GM19099 (cell line): Measurements from ENCODE around the gene ARHGAP6.

Experiments
- POLR2A ChIP-seq: IDR thresholded peaks from 3 replicates; pipeline ENCODE4 v1.6.1; 2011; ENCODE audit warnings: low read depth; ENCODE audit not compliant: insufficient read length; ENCODE audit errors: extremely low read depth

ARHGAP6 gene

DNA sequence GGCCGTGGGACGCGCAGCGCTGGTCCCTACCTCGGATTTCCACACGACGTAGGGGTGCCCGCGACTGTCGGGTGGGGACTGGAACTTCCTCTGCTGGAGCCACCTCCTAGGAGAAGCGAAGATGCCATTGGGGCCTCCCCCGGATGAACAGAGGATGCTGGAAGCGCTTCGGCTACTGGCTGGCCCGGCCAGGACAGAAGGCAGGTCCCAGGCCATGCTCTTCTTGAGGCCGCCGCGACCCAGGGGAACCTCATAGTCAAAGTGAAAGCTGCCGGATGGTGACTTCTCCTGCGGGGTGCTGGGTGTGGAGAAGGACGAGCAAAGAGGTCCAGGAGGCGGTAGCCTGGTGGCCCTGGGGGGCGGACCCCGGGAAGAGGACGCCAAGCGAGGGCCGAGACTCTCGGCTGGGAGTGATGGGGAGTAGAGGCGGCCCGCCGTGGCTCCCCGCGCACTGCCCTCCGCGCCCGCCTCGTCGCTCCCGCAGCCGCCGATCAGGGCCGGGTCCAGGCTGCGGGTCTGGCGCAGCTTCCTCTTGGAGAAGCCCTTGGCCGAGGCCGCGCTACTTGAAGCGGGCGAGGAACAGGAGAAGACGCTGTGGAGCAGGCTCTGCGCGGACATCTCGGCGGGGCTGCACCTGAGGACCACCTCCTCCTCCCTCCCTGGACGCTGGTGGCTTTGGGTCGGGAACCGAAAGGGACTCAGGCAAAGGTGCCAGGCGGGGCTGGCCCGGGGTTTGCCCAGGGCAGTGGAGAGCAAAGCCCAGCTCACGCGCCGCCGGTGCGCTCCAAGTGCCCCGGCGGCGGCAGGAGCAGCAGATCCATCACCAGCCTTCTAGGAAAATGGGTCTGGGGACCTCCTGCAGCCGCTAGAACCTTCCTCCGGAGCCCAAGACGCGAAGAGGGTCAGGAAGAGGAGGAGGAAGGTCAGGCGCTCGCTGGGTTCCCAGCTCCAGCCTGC, 1.2 kb downstream of the ARHGAP6 start:
- TF ChIP-seq POLR2A, result no peak

DNA sequence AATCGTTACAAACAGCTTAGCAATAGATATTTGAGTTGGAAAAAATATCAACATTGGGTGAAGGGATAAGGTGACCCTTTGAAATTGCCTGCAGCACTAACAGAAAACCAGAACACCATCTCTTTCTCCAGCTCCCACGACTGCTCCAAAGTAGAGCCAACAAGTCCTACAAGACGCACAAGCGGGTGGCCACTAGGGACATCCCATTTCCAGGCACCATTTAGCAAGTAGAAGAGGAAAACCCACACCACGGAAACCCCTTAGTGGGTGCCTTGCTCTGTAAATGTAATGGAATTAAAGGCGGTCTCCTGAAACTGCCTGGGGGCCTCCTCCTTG, 1.9 kb downstream of the ARHGAP6 start:
- no peak for TF ChIP-seq POLR2A

DNA sequence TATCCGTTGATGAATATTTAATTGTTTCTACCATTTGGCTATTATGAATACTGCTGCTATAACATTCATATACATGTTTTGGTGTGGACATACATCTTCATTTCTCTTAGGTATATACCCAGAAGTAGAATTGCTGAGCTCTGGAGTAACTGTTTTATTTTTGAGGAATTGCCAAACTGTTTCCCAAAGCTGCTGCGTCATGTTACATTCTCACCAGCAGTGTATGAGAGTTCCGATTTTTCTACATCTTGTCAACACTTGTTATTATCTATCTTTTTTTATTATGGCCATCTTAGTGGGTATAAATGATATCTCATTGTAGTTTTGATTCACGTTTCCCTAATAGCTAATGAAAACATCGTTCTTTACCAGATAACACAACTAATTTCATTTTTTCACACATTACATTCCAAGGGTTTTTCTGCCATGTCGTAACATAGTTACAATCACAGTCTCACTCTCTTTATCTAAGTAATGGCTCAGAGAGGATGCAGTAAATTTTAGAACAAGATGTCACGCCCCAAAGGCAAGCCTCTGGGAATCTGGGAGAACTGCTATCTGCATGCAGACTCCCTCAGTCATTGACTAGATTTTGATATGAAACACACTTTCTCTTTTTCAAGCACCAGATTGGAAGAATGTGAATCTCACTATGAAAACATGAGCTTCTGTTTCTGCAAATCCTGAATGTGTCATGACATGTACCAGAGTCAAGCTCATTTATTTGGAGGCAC, 10.3 kb downstream of the ARHGAP6 start:
- no peak for TF ChIP-seq POLR2A

DNA sequence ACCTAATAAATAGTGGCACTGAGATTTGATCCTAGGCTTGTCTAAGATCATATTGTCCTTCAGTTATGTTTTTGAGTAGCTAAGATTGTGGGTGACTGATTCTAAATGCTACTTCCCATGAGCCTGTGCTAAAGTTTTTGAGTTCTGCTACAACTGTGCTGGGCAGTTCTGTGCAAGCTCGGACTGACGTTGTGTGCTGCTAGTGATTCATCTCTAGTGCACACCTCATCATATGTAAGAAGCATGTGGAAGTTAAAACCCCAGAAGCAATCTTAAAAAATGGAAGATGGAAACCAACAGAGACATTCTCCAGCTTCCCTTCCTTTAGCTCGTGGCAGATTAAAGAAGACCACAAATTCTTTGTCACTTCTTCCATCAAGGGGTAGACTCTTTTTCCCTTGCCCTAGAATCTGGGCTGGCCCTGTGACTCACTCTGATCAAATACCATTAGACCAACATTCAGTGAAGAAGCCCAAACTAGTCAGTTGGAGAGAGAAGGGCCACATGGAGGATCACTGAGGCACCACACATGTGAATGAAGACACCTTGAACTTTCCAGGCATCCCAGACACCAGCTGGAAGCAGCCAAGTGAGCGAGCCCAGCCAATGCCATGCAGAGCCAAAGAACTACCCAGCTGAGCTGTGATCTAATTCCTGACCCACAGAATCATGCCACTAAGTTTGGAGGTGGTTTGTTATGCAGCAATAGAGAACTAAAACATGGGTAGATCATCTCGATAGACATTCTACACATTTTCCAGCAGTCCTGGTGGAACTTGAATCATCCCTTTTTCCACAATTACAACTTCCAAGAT, 16.8 kb downstream of the ARHGAP6 start:
- no peak for TF ChIP-seq POLR2A

DNA sequence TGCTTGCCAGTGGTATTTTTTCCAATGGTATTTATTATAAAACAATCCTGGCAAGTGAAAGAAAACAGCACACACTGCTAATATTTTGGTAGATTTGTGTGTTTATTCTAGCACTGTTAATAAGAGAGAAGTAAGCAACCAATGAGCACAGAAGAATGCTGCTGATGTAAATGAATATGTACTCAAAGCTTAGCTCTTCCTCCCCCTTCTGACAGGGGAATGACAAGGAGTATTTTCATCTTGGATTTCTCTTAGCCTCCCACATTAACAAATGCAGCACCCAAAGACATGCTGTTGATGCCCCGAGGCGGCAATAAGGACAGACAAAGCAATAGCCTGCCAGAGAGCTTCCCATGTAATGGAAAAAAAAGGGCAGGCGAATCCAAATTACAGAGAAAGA, 18.6 kb downstream of the ARHGAP6 start:
- TF ChIP-seq POLR2A, result no peak

DNA sequence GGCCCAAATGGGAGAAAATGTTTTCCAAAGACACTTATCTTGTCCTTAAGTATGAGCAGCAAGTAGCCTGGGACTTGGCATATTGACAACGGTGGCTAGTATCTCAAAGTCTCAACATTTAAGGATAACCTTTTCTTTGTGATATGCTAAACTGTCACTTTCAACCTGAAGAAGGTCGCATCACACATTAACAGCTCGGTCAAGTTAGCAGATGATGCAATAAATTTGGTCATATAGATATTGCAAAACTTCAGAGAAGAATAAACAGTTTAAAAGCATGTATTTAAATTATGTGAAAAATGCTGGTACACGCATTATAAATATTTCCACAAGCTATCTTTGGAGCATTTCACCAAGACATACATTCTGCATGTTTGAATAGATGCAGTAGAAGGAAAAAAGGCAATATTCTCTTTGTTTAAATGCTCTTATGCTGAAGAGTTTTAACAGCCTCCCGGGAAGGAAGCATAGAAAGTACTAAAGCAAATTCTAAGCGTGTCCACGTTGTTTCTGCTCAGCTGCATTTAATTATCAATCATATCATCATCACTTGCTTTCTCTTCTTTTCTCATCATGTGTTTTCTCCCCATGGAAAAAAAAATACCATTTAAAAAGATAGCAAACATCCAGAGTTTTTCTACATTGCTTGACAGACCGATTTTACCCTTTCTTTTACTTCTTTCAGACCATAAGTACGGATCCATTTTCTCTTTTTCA, 24.2 kb downstream of the ARHGAP6 start:
- TF ChIP-seq POLR2A, result no peak

DNA sequence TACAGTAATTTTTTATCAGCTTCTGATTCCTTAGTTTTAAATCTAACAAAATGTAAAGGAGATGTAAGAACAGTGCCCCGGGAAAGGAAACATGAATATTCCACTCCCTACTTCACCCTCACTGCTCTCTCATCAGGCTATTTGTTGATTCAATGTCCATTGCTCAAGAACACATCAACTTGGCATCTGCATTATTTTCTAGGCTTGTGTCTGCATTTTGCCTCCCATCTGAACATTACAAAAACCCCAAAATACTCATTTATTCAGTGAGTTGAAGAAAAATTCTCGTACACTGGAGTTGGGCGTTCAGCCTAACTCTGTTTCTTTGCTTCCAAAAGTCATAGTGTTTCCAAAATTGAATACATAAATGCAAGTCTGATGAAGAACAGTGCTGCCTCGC, 25.6 kb downstream of the ARHGAP6 start:
- TF ChIP-seq POLR2A, result no peak

DNA sequence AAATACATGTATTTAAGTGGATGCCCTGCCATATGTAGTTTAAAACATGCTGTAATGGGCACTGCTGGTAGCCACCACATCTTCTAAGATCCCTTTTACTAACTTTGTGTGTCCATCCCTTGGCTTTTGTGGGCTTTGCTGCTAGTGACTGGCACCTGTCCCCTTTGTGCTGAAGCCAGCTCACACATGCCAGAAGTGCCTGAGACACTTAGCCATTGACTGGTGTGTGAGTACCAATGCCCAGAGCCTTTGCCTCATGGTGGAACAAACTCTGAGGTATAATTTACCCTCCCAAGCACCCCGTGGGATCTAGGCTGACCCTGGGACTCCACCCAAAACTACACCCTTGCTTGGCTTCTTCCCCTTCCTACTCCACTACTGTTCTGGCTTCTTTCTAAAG, 33.0 kb downstream of the ARHGAP6 start:
- no peak for TF ChIP-seq POLR2A

DNA sequence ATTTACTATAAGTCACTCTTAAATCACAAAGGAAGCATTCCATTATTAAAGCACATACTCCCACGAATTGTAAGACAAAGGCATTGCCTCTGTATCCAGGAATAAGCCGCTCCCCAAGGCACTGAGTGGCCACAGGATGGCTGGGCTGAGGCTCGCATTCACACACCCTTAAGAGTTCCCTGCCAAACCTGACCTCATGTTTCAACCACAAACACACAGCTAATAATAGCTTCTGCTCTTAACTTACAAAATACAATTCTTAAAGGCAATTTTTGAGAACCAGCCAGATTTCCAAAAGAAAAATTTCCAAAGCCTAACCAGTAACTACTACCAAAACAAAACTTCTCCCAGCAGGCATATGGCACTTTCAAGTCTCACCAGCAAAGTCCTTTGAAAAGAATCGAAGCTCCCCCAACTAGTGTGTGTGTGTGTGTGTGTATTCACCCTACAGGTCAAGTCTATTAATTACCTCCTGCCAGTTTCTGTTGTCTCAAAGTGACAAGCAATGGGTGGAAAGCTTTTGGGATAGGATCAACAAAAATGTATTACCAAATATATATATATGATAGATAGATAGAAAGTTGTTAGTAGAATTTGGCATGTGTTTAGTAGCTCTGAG, 36.0 kb downstream of the ARHGAP6 start:
- TF ChIP-seq POLR2A, result no peak

DNA sequence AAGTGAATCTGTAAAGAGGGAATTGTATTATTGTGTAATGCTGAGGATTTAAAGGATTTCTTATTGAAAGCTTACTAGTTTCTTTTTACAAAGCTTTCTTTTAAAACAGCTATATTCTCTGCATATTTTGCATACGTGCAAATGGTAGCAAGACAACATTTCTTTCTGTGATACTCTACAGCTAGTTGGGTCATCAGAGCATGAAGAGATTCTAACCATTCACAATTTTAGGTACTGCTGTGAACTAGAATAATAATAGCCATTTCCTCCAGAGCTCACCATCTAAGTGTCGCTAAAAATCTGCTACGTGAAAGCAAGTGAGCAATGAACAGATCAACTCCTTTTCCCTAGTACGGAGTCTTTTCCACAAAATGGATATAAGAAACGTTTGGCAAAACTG, 37.3 kb downstream of the ARHGAP6 start:
- no peak for TF ChIP-seq POLR2A

DNA sequence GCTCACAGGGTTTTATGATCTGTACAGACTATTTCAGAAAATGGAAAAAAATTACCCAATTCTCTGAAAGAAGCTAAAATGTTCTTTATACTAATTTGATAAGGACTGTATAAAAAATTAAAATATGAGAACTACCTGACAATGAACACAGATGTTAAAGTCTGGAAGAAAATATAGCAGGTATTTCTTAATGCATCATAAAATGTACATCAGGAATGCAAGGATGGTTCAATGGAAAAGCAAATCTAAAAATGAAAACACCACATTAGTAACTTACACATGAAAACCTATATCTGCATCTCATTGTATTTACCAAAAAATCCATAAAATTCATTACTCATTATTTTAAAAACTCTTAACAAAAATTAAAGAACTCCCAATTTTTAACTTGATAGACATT, 39.4 kb downstream of the ARHGAP6 start:
- no peak for TF ChIP-seq POLR2A

DNA sequence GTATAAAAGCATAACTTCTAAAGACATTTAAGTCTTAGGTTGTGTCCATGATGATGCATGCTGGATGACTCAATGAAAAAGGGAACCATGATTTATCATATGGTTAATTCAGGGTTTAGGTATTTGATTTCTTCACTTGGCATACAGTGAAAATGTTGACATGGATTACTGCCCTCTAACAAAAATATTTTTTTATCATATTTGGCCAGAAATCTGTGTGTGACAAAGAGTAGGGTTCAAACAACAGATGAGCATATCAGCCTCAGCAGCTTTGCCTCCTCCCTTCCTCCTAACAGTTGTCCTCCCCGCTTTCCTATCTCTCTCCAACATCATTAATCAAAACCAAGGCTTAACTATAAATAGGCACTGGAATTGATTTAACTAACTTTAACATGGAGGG, 46.3 kb downstream of the ARHGAP6 start:
- TF ChIP-seq POLR2A, result no peak

DNA sequence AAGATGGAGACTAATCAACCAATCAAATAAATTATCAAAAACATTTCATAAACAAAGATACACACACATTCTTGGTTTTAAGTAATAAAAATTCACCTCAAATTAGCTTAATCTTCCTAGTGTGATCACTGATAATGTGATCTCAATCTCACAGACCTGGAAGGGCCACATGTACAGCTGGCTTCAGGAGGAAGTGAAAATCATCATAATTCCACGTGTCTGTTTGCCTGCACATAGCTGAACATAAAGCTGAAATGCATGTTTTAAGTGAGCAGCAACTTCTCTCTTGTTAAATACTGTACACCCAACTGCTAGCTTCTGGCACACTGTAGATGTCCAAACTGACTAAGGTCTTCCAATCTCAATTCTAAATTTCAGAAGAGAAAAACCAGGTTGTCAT, 53.8 kb downstream of the ARHGAP6 start:
- TF ChIP-seq POLR2A, result no peak

DNA sequence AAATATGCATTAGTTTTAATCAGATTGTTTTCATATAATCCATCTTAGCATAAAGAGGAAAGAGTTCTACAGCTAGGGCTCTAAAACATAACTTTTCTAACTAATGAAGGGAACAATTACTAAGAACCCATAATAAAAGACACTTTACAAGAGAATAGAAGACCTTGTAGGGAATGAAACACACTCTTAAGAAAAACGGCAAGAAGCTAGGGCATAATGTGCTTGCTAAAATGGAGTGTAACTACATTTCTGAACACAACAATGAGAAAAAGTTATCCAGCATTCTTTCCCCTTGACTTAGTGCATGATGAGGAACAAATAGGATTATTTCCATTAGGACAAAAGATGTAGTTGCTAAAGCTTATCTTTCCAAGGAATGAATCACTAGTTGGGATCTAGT, 54.6 kb downstream of the ARHGAP6 start:
- TF ChIP-seq POLR2A, result no peak
